ENCODE measurements around the gene ZDBF2.

DNA sequence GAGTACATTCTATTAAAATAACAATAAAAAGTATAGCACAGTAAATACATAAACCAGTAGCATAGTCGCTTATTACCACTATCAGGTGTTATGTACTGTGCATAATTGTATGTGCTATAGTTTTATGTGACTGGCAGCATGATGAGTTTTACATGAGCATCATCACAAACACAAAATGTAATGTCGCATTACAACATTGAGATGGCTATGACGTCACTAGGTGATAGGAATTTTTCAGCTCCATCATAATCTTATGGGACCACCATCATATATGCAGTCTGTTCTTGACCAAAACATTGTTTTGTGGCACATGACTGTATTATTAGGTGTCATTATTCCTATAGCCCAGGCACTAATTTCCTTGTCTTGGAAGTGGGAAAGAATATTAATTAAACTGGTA lies 48.6 kb downstream of the ZDBF2 start:
- TF ChIP-seq POLR2A (IDR thresholded peaks at IDR 0.05; ENCODE audit: low read length) (no peak), GATA1 (IDR thresholded peaks at IDR 0.05; ENCODE audit: low read depth, low read length) (no peak)
